Measurements from ENCODE around the gene PTPRCAP.
A peak's percentile ranks its signal among the peaks of the same experiment; 100 is the strongest.

PTPRCAP gene

GRCh38 chr11:67398661-67399563 lies 38.6 kb downstream of the PTPRCAP start:
- DNase-seq (ENCODE audit: low read depth in 4 of 4, low spot score in 1 of 4), result no peak

GRCh38 chr11:67397986-67398660 lies 39.4 kb downstream of the PTPRCAP start:
- DNase-seq (ENCODE audit: low read depth in 4 of 4, low spot score in 1 of 4), result no peak

- no peak for DNase-seq (ENCODE audit: low read depth in 4 of 4, low spot score in 1 of 4)
Observed at GRCh38 chr11:67397536-67397935, 39.9 kb downstream of the PTPRCAP start.

- DNase-seq (ENCODE audit: low read depth in 4 of 4, low spot score in 1 of 4), result no peak
Observed at GRCh38 chr11:67396587-67397389, 40.7 kb downstream of the PTPRCAP start.

- DNase-seq (ENCODE audit: low read depth in 4 of 4, low spot score in 1 of 4), result no peak
Observed at GRCh38 chr11:67396259-67396581, 41.3 kb downstream of the PTPRCAP start.

GRCh38 chr11:67395555-67396258 lies 41.8 kb downstream of the PTPRCAP start:
- DNase-seq (ENCODE audit: low read depth in 4 of 4, low spot score in 1 of 4), result no peak

GRCh38 chr11:67393990-67394389 lies 43.5 kb downstream of the PTPRCAP start:
- DNase-seq (ENCODE audit: low read depth in 4 of 4, low spot score in 1 of 4), result no peak

GRCh38 chr11:67393437-67393836 lies 44.0 kb downstream of the PTPRCAP start:
- no peak for DNase-seq (ENCODE audit: low read depth in 4 of 4, low spot score in 1 of 4)

GRCh38 chr11:67392183-67392715 lies 45.2 kb downstream of the PTPRCAP start:
- DNase-seq (ENCODE audit: low read depth in 4 of 4, low spot score in 1 of 4), result no peak

GRCh38 chr11:67391304-67392182 lies 45.9 kb downstream of the PTPRCAP start, which contains the start of gene RAD9A:
Gene RAD9A, plus strand, starts transcription at chr11:67391986. Its CDS starts 59 bp downstream, at chr11:67392045.
- DNase-seq (ENCODE audit: low read depth in 4 of 4, low spot score in 1 of 4), result peak; percentile 81 to 92 (median 84)

GRCh38 chr11:67390947-67391303 lies 46.6 kb downstream of the PTPRCAP start:
- DNase-seq (ENCODE audit: low read depth in 4 of 4, low spot score in 1 of 4), result no peak

GRCh38 chr11:67389477-67389876 lies 48.0 kb downstream of the PTPRCAP start:
- no peak for DNase-seq (ENCODE audit: low read depth in 4 of 4, low spot score in 1 of 4)

- DNase-seq (ENCODE audit: low read depth in 4 of 4, low spot score in 1 of 4), result no peak
Observed at GRCh38 chr11:67387518-67387917, 50.0 kb downstream of the PTPRCAP start.

- DNase-seq (ENCODE audit: low read depth in 4 of 4, low spot score in 1 of 4), result no peak
Observed at GRCh38 chr11:67387069-67387468, 50.4 kb downstream of the PTPRCAP start.
